HEK293 (cell line): Measurements from ENCODE around the gene CPNE4.
A peak's percentile ranks its signal among the peaks of the same experiment; 100 is the strongest.

ENCODE experiments used
- CTCF ChIA-PET: fragments of 350-600 bp; formaldehyde crosslinking; extraction: SDS; loops from one replicate; lab custom pipeline; 2021; ENCODE audit warnings: antibody characterized with exemption; lab: Yijun Ruan, JAX
- POLR2A ChIA-PET: fragments of 300-600 bp; formaldehyde crosslinking; extraction: SDS; loops from one replicate; lab custom pipeline; 2020; ENCODE audit warnings: antibody characterized with exemption, inconsistent platforms; lab: Yijun Ruan, JAX
- H3K27ac ChIP-seq: fragments of 200-500 bp; sonication (Bioruptor generic); 2 replicates; pipeline ENCODE4 v1.5.1; 2014; ENCODE audit warnings: low read depth, low read length, control low read depth, inconsistent platforms; ENCODE audit errors: extremely low read depth
- H3K36me3 ChIP-seq, 2 experiments: fragments of 200-500 bp in 1 of 2; sonication (Bioruptor generic) in 1 of 2; 1 replicate in 1 of 2; 2 replicates in 1 of 2; pipeline ENCODE4 v1.5.1; 2014 to 2017; ENCODE audit warnings: inconsistent platforms in 2 of 2, low read length in 2 of 2; ENCODE audit not compliant: control insufficient read depth in 2 of 2, insufficient read depth in 1 of 2
- H3K4me1 ChIP-seq: fragments of 200-500 bp; sonication (Bioruptor generic); 2 replicates; pipeline ENCODE4 v1.5.1; 2014; ENCODE audit warnings: mild to moderate bottlenecking, low read length, inconsistent platforms; ENCODE audit not compliant: control insufficient read depth, insufficient read depth
- H3K4me3 ChIP-seq: 2 replicates; pipeline ENCODE4 v1.5.1; 2011; ENCODE audit warnings: low read depth, mild to moderate bottlenecking, control low read depth, low read length, moderate library complexity
- H3K9me3 ChIP-seq: fragments of 200-500 bp; sonication (Bioruptor generic); 2 replicates; pipeline ENCODE4 v1.5.1; 2014; ENCODE audit warnings: low read depth, low read length, inconsistent platforms; ENCODE audit not compliant: control insufficient read depth, insufficient read depth
- FEZF1 ChIP-seq: fragments of 450-650 bp; formaldehyde crosslinking; IDR thresholded peaks from 2 replicates; pipeline ENCODE4 v1.5.1; 2016; ENCODE audit warnings: missing biosample characterization, missing genetic modification characterization
- HIC1 ChIP-seq: fragments of 450-650 bp; formaldehyde crosslinking; IDR thresholded peaks from 2 replicates; pipeline ENCODE4 v1.5.1; 2016; ENCODE audit warnings: missing biosample characterization, missing genetic modification characterization
- KLF1 ChIP-seq: fragments of 450-650 bp; formaldehyde crosslinking; IDR thresholded peaks from 2 replicates; pipeline ENCODE4 v1.5.1; 2016; ENCODE audit warnings: missing biosample characterization, missing genetic modification characterization
- PBX3 ChIP-seq: sonication (generic); formaldehyde crosslinking; IDR thresholded peaks from 2 replicates; pipeline ENCODE4 v1.8.1; 2022; ENCODE audit warnings: mild to moderate bottlenecking, moderate library complexity, missing genetic modification reagents
- PRDM1 ChIP-seq: fragments of 450-650 bp; formaldehyde crosslinking; IDR thresholded peaks from 2 replicates; pipeline ENCODE4; 2016; ENCODE audit warnings: missing biosample characterization, missing genetic modification characterization
- PRDM2 ChIP-seq: fragments of 450-650 bp; formaldehyde crosslinking; IDR thresholded peaks from 2 replicates; pipeline ENCODE4 v1.5.1; 2016; ENCODE audit warnings: missing biosample characterization, missing genetic modification characterization, borderline replicate concordance
- PRDM6 ChIP-seq: fragments of 450-650 bp; formaldehyde crosslinking; IDR thresholded peaks from 2 replicates; pipeline ENCODE4 v1.5.1; 2017; ENCODE audit warnings: missing biosample characterization, missing genetic modification characterization
- ZBTB11 ChIP-seq: fragments of 450-650 bp; formaldehyde crosslinking; conservative IDR thresholded peaks from 2 replicates; pipeline ENCODE4 v1.5.1; 2016; ENCODE audit warnings: low read depth, missing biosample characterization, missing genetic modification characterization
- ZBTB48 ChIP-seq: fragments of 450-650 bp; formaldehyde crosslinking; IDR thresholded peaks from 2 replicates; pipeline ENCODE4 v1.5.1; 2016; ENCODE audit warnings: missing biosample characterization, missing genetic modification characterization
- ZFP41 ChIP-seq: fragments of 450-650 bp; formaldehyde crosslinking; IDR thresholded peaks from 2 replicates; pipeline ENCODE4 v1.5.1; 2016; ENCODE audit warnings: missing biosample characterization, missing genetic modification characterization, borderline replicate concordance
- ZIC2 ChIP-seq: fragments of 450-650 bp; formaldehyde crosslinking; IDR thresholded peaks from 2 replicates; pipeline ENCODE4 v1.5.1; 2016; ENCODE audit warnings: missing biosample characterization, missing genetic modification characterization
- ZNF132 ChIP-seq: fragments of 450-650 bp; formaldehyde crosslinking; IDR thresholded peaks from 2 replicates; pipeline ENCODE4 v1.5.1; 2017; ENCODE audit warnings: missing biosample characterization, missing genetic modification characterization, borderline replicate concordance
- ZNF169 ChIP-seq: fragments of 450-650 bp; formaldehyde crosslinking; IDR thresholded peaks from 2 replicates; pipeline ENCODE4 v1.5.1; 2016; ENCODE audit warnings: missing biosample characterization, missing genetic modification characterization
- ZNF174 ChIP-seq: fragments of 450-650 bp; formaldehyde crosslinking; IDR thresholded peaks from 2 replicates; pipeline ENCODE4 v1.5.0; 2017; ENCODE audit warnings: missing biosample characterization, mild to moderate bottlenecking, missing genetic modification characterization
- ZNF221 ChIP-seq: fragments of 450-650 bp; formaldehyde crosslinking; IDR thresholded peaks from 2 replicates; pipeline ENCODE4 v1.5.1; 2017; ENCODE audit warnings: missing biosample characterization, missing genetic modification characterization, borderline replicate concordance
- ZNF404 ChIP-seq: fragments of 450-650 bp; formaldehyde crosslinking; IDR thresholded peaks from 2 replicates; pipeline ENCODE4 v1.5.1; 2017; ENCODE audit warnings: missing biosample characterization, missing genetic modification characterization
- ZNF544 ChIP-seq: fragments of 450-650 bp; formaldehyde crosslinking; IDR thresholded peaks from 2 replicates; pipeline ENCODE4 v1.5.0; 2017; ENCODE audit warnings: missing biosample characterization, missing genetic modification characterization
- ZNF624 ChIP-seq: fragments of 450-650 bp; formaldehyde crosslinking; IDR thresholded peaks from 2 replicates; pipeline ENCODE4 v1.5.1; 2017; ENCODE audit warnings: missing biosample characterization, missing genetic modification characterization
- ZSCAN30 ChIP-seq: fragments of 450-650 bp; IDR thresholded peaks from 2 replicates; pipeline ENCODE4 v1.5.1; 2018; ENCODE audit warnings: missing biosample characterization, mild to moderate bottlenecking, missing genetic modification characterization, moderate library complexity

CPNE4 gene

GRCh38 chr3:131717493-131717892 is 317.3 kb downstream of the CPNE4 start (continued):
- TF ChIP-seq ZBTB11 (tag by site-specific recombination) (no peak), HIC1 (tag by site-specific recombination) (no peak), PRDM2 (no peak), ZNF624 (tag by site-specific recombination) (no peak)

GRCh38 chr3:131716943-131717342 is 317.9 kb downstream of the CPNE4 start:
- Histone ChIP-seq H3K4me1 (no peaks in the 10 kb centered on the region), H3K4me3 (no peak overlapping the region), H3K9me3 (no peaks in the 10 kb centered on the region), H3K36me3 (no peaks in the 10 kb centered on the region), H3K27ac (no peak overlapping the region)
- TF ChIP-seq ZNF404 (tag by site-specific recombination) (no peak), PRDM1 (no peak), KLF1 (tag by site-specific recombination) (no peak), ZNF544 (no peak), ZBTB48 (tag by site-specific recombination) (no peak), ZFP41 (tag by site-specific recombination) (no peak)
- ChIA-PET POLR2A (no interaction called here), CTCF (no interaction called here)

GRCh38 chr3:131716007-131716406 is 318.8 kb downstream of the CPNE4 start:
- ChIA-PET CTCF (no interaction called here), POLR2A (no interaction called here)
- Histone ChIP-seq H3K4me1 (no peaks in the 10 kb centered on the region), H3K9me3 (no peaks in the 10 kb centered on the region), H3K4me3 (no peak overlapping the region), H3K27ac (no peak overlapping the region), H3K36me3 (no peaks in the 10 kb centered on the region)
- no peak for TF ChIP-seq ZNF221
- no peak for TF ChIP-seq PBX3
- TF ChIP-seq ZIC2: peak; percentile 60
- TF ChIP-seq FEZF1 (tag by site-specific recombination): peak; percentile 32; the same call in 1 of the 2 replicates
- TF ChIP-seq ZNF169: no peak
- TF ChIP-seq ZSCAN30 (tag by site-specific recombination): 0 out of 2 replicates have a peak, but pooled peaks have one; percentile 52
- TF ChIP-seq PRDM6: peak; percentile 34
- no peak for TF ChIP-seq ZNF132
- no peak for TF ChIP-seq ZNF174 (tag by site-specific recombination)
